WI38 (cell line): ENCODE data around the gene BABAM2.

Experiments used
- H3K4me3 ChIP-seq: 2 replicates; pipeline ENCODE4 v1.5.1; 2011; ENCODE audit warnings: low read depth, mild to moderate bottlenecking, control low read depth, low read length
- TF ChIP-seq, protein P1 (sequence below): IDR thresholded peaks from 2 replicates; pipeline ENCODE4 v1.5.1; 2012; ENCODE audit warnings: low read depth, mild to moderate bottlenecking, control low read depth, low read length

The BABAM2 gene

DNA sequence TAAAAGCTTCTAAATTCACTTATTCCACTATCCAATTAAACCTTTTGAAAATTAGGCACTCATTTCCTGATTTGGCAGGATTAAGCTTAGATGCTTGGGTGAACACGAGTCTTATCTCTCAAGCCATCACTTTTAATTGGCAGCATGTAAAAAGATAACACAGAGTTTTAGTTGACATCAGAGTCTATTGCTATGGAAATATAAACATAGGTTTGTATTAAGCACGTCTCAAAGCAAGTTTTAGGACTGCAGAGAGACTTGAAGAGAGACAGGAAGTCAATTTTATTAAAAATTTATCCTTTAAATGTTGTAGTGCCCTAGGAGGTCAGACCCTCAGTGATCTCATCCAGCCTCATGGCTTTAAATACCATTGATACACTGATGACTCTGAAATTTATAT, 5.9 kb upstream of the BABAM2 start:
- TF ChIP-seq, protein P1, sequence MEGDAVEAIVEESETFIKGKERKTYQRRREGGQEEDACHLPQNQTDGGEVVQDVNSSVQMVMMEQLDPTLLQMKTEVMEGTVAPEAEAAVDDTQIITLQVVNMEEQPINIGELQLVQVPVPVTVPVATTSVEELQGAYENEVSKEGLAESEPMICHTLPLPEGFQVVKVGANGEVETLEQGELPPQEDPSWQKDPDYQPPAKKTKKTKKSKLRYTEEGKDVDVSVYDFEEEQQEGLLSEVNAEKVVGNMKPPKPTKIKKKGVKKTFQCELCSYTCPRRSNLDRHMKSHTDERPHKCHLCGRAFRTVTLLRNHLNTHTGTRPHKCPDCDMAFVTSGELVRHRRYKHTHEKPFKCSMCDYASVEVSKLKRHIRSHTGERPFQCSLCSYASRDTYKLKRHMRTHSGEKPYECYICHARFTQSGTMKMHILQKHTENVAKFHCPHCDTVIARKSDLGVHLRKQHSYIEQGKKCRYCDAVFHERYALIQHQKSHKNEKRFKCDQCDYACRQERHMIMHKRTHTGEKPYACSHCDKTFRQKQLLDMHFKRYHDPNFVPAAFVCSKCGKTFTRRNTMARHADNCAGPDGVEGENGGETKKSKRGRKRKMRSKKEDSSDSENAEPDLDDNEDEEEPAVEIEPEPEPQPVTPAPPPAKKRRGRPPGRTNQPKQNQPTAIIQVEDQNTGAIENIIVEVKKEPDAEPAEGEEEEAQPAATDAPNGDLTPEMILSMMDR = no peak
- no peak overlapping the region for H3K4me3 ChIP-seq

DNA sequence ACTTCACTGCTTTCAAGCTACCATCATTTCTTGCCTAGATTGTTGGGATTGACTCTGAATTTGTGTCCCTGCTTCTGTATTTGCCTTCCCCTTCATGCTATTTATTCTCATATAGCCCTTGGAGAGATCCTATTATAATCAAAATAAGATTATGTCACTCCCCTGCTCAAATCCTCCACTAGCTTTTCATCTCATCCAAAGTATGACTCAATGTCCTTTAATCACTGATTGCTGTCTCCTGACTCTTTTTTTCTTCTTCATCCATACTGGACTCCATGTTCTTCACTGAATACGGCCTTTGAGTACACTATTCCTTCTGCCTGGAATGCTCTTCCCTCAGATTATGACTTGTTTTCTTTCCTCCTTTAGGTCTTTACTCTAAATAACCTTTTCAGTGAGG, 5.3 kb upstream of the BABAM2 start:
- no peak overlapping the region for H3K4me3 ChIP-seq
- TF ChIP-seq, protein P1 = no peak

DNA sequence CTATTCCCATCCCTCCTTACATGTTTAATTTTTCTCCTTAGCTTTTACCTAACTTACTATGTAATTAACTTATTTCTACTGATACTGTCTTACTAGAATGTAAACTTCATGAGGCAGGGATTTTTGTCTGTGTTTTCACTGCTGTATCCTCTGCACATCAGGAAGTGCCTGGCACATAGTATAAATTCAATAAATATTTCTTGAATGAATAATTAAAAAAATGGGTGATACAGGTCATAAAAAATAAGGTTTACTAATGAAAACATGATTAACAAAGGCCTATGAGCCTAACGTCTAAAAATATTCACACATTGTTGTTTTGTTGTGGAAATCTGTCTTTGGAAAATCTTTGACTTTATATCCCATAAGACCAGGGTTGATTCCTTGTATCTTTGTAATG, 4.9 kb upstream of the BABAM2 start:
- TF ChIP-seq, protein P1 = no peak
- no peak overlapping the region for H3K4me3 ChIP-seq

DNA sequence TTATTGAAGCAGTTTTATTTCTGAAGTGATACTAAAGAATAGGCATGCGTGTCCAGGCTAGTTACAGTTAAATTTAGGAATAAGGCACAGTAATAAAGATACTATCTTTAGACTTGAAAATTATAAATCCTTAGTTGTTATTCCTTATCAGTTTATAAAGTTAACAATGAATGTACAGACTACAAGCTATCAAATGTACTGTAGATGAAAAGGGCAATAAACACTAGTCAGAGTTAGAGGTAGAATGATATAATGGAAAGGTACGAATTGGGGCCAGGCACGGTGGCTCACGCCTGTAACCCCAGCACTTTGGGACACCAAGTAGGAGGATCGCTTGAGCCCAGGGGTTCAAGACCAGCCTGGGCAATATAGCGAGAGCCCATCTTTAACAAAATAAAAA, 4.2 kb upstream of the BABAM2 start:
- H3K4me3 ChIP-seq = no peak overlapping the region
- TF ChIP-seq, protein P1 = no peak

DNA sequence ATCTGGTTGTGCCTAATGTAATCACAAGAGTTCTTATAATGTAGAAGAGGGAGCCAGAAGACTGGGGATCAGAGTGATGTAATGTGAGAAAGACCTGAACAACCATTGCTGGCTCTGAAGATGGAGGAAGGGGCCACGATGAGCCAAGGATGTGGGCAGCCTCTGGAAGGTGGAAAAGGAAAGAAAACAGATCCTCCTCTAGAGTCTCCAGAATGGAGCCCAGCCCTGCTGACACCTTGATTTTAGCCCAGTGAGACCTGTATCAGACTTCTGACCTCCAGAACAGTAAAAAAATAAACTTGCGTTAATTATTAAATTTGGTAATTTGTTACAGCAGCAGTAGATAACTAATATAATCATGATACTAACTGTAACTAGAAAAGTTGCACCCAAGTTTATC, 3.4 kb upstream of the BABAM2 start:
- no peak overlapping the region for H3K4me3 ChIP-seq
- TF ChIP-seq, protein P1 = no peak

DNA sequence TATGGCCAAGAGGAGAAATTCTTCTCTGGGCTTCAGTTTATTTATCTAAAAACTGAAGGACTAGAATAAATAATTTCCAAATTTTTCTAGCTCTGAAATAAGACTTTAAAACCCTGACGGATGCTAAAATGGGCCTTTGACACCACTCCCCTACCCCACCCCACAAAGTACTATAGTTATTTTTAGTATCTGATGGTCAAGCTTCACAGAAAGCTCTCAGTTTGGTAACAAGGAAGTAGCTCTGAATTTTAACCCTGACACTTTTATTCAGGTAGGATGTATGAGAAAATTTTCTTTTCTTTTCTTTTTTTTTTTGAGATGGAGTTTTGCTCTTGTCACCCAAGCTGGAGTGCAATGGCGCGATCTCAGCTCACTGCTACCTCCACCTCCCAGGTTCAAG, 2.7 kb upstream of the BABAM2 start:
- no peak overlapping the region for H3K4me3 ChIP-seq

DNA sequence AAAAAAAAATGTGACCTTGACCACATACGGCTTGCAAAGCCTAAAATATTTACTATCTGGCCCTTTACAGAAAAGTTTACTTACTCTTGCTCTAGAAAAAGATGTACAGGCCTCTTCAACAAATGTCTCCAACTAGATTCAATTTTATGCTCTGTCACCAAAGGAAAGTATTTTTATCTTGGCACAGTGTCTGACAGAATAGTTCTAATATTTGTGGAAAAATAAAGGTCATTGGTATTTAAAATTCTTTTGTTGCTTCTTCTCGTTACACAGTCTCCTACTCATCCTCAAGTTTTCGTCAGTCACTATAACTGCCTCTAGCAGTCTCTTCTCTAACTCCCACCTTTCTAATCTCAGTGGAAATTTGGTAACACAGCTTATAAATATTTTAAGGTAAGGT, 1.7 kb upstream of the BABAM2 start:
- TF ChIP-seq, protein P1 = no peak
- H3K4me3 ChIP-seq = no peak overlapping the region

More for the DNA sequence above, 2.7 kb upstream of the BABAM2 start:
- TF ChIP-seq, protein P1 = no peak

DNA sequence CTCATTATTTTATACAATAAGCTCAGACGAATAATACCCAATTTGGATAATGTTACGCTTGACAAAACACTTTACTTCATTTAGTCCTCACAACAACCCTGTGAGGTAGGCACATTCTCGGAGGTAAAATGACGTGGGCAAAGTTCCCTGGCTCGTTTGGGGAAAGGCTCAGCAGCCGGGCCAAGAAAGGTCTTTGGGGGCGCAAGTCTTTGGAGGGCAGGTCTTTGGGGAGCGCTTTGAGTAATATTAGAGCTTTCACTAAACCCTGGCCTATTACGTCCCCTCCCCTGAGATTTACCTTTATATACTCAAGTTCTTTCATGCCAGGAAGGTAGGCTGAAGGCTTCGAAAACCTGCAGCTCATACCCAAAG, 769 bp upstream of the BABAM2 start:
- H3K4me3 ChIP-seq = peak overlapping the region; percentile 73
- TF ChIP-seq, protein P1 = no peak
